Ovary (tissue), 9 donors: ENCODE data around the gene KCNS1. TPM values are rescaled to one million over a fixed set of nuclear protein-coding genes. Genes with fewer than 3 reads are reported as not detected.

ENCODE experiments used
- DNase-seq, 5 donors: peaks; one replicate each; pipeline ENCODE4 v3.0.0-alpha.2; 2019 to 2020
- H3K27ac ChIP-seq, 2 donors: fragments of 200-600 bp; one replicate each; pipeline versions ENCODE4 v1.5.1 to v1.8.0; 2019 to 2022
- H3K27me3 ChIP-seq: fragments of 200-600 bp; one replicate; pipeline ENCODE4 v1.8.0; 2022
- H3K36me3 ChIP-seq: fragments of 200-600 bp; sonication (generic); one replicate; pipeline ENCODE4 v1.5.1; 2019
- H3K4me1 ChIP-seq: one replicate; pipeline ENCODE4 v1.8.1; 2013; ENCODE audit warnings: mild to moderate bottlenecking, moderate library complexity; ENCODE audit not compliant: insufficient read depth
- H3K4me3 ChIP-seq: fragments of 200-600 bp; sonication (generic); one replicate; pipeline ENCODE4 v1.5.1; 2017
- H3K9me3 ChIP-seq, 2 donors: fragments of 200-600 bp in 1 of 2; sonication (generic) in 1 of 2; one replicate each; pipeline versions ENCODE4 v1.5.1 to v1.8.1; 2013 to 2019; ENCODE audit warnings: mild to moderate bottlenecking in 1 of 2, moderate library complexity in 1 of 2
- CTCF ChIP-seq, 3 donors: fragments of 450-650 bp in 2 of 3; fragments of 200-600 bp in 1 of 3; IDR thresholded peaks; one replicate each; pipeline versions ENCODE4 v1.5.1 to v1.8.0; 2016 to 2022; ENCODE audit warnings: antibody characterized with exemption in 3 of 3, mild to moderate bottlenecking in 1 of 3
- EP300 ChIP-seq: sonication (generic); formaldehyde crosslinking; IDR thresholded peaks from one replicate; pipeline ENCODE4 v1.6.1; 2017; ENCODE audit warnings: antibody characterized with exemption
- POLR2A ChIP-seq: fragments of 450-650 bp; IDR thresholded peaks from one replicate; pipeline ENCODE4 v1.6.1; 2017; ENCODE audit warnings: antibody characterized with exemption, mild to moderate bottlenecking, moderate library complexity
- WGBS, 3 donors: extraction: QIAGEN DNeasy Blood & Tissue Kit in 1 of 3; methylation state at CpG; one replicate each; pipeline versions ENCODE4 v1.1.5 to v1.1.7; 2013 to 2017; 5-methylcytosine and 5-hydroxymethylcytosine counted together
- intact Hi-C, 4 donors: fragments of 100-400 bp; cut with DNase I; formaldehyde crosslinking; loops; one replicate each; pipeline versions ENCODE4 v1.11.0 to v1.15.1; 2022 to 2023
- polyA plus RNA-seq, 2 donors: library from polyadenylated mRNA; stranded (reverse); fragments of 200-250 nt in 1 of 2; fragments of 350-450 nt in 1 of 2; fragmentation: Illumina TruSeq in 1 of 2; extraction: RNeasy Lipid Tissue Mini Kit (QIAGEN cat#74804) in 1 of 2; gene quantifications; one replicate each; pipeline ENCODE4 v1.2.3, GENCODE V29; 2013 to 2014
- total RNA-seq, 7 donors: library from RNA; depleted of rRNA in 2 of 7; stranded (reverse); fragments of >200 nt in 2 of 7; fragmentation: NEBNext Ultra II Directional in 3 of 7; extraction: Animal tissue kit (Norgen Biotek cat#: 25700) in 3 of 7; gene quantifications; one replicate each; pipeline versions ENCODE4 v1.1.0 to v1.2.4, GENCODE V29; 2016 to 2023
- donor health status: DM: no; HTN: no; CAD: no; lungs with moderate emphysema.
- donor health status: DM: no; HTN: no; CAD: no.
- donor health status: Bipolar disorder and iron deficiency.
- donor health status: DM: yes; HTN: yes; CAD: no.
- donor health status: DM: no; HTN: no; CAD: no.
- donor health status: DM: yes; HTN: yes; CAD: no.

KCNS1 gene
- total and polyA plus RNA-seq, 9 donors: 0.02 to 0.80 TPM; not detected in 7

GRCh38 chr20:45121388-45121787 lies 20.5 kb upstream of the KCNS1 start:
- H3K27me3 ChIP-seq: no peaks in the 10 kb centered on the region
- no peaks in the 10 kb centered on the region for H3K36me3 ChIP-seq
- intact Hi-C loops: no loop called here
- no peaks in the 10 kb centered on the region for H3K9me3 ChIP-seq
- no peak overlapping the region for H3K4me3 ChIP-seq
- no peak for DNase-seq
- TF ChIP-seq CTCF (IDR thresholded peaks at IDR 0.05): no peak
- no peak for TF ChIP-seq EP300
- TF ChIP-seq POLR2A: no peak
- WGBS, 3 donors: 89 to 91% (median 89%) methylated on average over 2 of the region's 2 CpGs
- H3K27ac ChIP-seq: no peak overlapping the region
- H3K4me1 ChIP-seq: no peaks in the 10 kb centered on the region

- H3K27ac ChIP-seq: no peak overlapping the region
- H3K9me3 ChIP-seq: no peaks in the 10 kb centered on the region
- TF ChIP-seq EP300 (no peak), POLR2A (no peak), CTCF (IDR thresholded peaks at IDR 0.05) (no peak)
- no peak for DNase-seq
- intact Hi-C loops: no loop called here
- H3K4me1 ChIP-seq: no peaks in the 10 kb centered on the region
- no peaks in the 10 kb centered on the region for H3K27me3 ChIP-seq
- no peak overlapping the region for H3K4me3 ChIP-seq
- WGBS, 3 donors: 70 to 75% (median 75%) methylated on average over 2 of the region's 2 CpGs
- H3K36me3 ChIP-seq: no peaks in the 10 kb centered on the region
Measured at GRCh38 chr20:45119556-45120266, 18.8 kb upstream of the KCNS1 start.

- TF ChIP-seq POLR2A: no peak
- TF ChIP-seq CTCF (IDR thresholded peaks at IDR 0.05): no peak
- no peak for TF ChIP-seq EP300
- no peaks in the 10 kb centered on the region for H3K4me1 ChIP-seq
- H3K4me3 ChIP-seq: no peak overlapping the region
Measured at GRCh38 chr20:45118028-45118427, 17.1 kb upstream of the KCNS1 start.

GRCh38 chr20:45117581-45117980 lies 16.7 kb upstream of the KCNS1 start:
- Histone ChIP-seq H3K36me3 (no peaks in the 10 kb centered on the region), H3K9me3 (no peaks in the 10 kb centered on the region), H3K4me1 (no peaks in the 10 kb centered on the region), H3K27ac (no peak overlapping the region), H3K4me3 (no peak overlapping the region), H3K27me3 (no peaks in the 10 kb centered on the region)
- DNase-seq: no peak
- TF ChIP-seq POLR2A (no peak), CTCF (IDR thresholded peaks at IDR 0.05) (no peak), EP300 (no peak)
- WGBS, 3 donors: 70 to 73% (median 71%) methylated on average over 4 of the region's 4 CpGs
- intact Hi-C loops: no loop called here

More at GRCh38 chr20:45118028-45118427, 17.1 kb upstream of the KCNS1 start:
- no peak overlapping the region for H3K27ac ChIP-seq
- intact Hi-C loops: no loop called here
- H3K36me3 ChIP-seq: no peaks in the 10 kb centered on the region
- H3K27me3 ChIP-seq: no peaks in the 10 kb centered on the region
- WGBS, 3 donors: 76 to 87% (median 79%) methylated on average over 2 of the region's 2 CpGs
- H3K9me3 ChIP-seq: no peaks in the 10 kb centered on the region
- DNase-seq: no peak
